HG03342 (cell line): ENCODE measurements around the gene CXCL17.
A peak's percentile ranks its signal among the peaks of the same experiment; 100 is the strongest.

Source experiments
- ATAC-seq: cut with Tn5 transposase; IDR thresholded peaks from one replicate; pipeline ENCODE4 v1.9.1; 2021; ENCODE audit warnings: mild to moderate bottlenecking, moderate library complexity; ENCODE audit not compliant: unreplicated experiment

CXCL17 gene

DNA sequence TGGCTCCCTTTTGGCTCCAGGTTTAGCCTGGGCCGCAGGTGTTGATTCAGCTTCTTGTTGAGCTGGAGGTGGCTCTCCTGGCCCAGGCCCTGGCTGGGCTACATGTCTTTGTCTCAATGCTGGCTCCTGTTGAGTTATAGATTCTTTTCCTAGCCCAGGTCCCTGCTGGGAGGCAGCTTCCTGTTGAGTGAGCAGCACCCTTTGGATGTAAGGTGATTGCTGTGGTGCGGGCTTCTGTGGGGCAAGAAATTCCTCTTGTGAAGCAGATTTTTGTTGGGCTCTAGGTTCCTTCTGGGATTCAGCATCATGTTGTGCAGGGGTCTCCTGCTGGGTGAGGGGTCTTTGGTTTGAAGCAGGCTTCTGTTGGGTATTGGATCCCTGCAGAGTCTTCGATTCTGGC lies 16.1 kb downstream of the CXCL17 start:
- no peak for ATAC-seq

DNA sequence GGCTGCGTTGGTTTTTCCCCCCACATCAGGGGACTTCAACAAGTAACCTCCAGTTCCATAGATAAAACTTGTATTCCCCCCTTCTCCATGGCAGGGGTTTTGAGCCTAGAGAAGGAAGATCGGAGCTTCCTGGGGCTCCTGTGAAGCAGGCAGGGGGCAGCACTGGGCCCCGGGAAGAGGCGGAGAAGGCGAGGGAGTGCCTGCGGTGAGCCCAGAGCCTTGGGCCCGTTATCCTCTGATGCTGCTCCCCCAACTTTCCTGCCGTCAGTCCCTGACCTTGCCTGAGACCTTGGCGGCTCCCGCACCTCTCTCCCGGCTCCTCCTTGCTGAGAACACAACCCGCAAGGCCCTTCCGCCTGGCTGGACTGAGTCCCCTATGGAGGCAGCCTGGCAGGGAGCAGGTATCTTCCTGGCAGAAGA lies 18.0 kb downstream of the CXCL17 start:
- ATAC-seq, result no peak

DNA sequence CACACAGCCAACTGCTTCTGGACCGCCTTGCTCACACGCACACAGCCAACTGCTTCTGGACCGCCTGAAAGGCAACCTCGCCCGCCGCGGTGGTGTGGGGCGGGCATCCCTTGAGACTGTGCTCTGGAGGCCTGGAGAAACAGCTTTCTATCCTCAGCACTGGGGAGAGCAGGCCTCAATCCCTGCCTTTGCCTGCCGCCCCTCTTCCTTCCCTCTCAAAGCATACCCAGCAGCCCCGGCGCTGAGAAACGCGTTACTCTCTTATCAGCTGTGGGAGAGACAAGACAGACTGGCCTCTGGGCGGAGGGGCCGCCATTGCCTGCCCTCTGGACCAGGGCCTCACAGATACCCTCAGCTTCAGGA lies 18.4 kb downstream of the CXCL17 start:
- no peak for ATAC-seq

DNA sequence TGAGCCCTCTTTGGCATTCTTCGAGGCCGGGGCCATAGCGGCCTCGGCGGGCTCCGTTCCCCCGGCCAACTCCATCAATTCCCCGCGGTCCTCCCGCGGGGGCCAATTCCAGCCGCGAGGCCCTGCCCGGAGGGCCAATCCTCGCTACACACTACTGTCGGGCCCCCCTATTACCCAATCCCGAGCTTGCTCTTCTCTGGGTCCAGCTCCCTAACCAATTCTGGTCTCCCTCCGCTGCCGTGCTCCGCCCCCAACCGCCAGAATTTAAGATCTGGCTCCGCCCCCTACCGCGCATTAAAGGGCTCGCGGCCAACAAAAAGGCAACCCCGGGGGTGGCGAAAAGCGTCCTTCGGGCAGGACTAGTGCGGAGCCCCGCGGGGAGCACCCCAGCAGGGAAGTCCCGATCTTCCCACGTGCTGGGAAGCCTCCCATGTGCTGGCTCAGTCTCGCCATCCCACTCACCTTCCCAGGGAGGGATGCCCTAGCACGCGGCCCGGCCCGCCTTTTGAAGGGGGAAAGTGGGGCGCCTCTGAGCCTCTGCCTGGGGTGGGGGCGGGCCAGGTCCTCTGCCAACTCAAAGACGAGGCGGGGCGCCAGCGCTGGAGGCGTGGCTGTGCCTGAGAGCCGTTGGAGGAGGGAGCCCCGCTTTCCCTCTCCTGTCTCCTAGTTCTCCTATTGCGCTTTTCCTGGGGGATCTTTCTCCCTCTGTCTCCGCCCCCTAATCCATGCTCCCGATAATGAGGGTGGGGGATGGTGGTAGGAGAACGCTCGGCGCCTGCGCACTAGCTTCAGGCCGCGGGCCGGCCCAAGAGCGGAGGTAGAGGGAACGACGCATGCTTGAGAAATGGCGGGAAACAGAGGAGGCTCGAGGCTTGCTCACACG lies 19.0 kb downstream of the CXCL17 start:
- ATAC-seq, result peak; percentile 82

DNA sequence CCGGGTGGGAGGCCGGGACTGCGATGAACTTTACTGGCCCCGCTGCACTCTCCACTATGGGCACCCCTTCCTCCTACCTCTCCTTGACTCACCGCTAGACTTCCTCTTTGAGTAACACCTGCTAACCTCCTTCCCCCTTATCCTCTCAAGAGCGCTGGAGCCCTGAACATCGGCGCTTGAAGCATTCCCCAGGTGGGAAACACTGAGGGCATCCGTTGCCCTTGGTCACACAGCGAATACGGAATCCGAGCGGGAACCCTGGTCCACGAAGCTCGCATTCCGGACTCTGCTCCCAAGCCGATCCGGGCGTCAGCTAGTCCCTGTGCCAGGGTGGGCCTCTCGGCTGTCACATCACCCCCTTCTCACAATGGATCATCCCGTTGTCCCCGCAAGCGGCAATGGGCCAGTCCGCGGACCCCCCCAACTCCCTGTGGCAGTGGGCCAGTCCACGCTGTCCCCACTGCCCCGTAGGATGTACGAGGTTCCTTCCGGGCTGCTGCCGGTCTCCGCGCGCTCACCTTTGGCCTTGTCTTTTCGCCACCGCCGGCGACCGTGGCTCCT lies 19.8 kb downstream of the CXCL17 start:
- peak; percentile 36 for ATAC-seq

DNA sequence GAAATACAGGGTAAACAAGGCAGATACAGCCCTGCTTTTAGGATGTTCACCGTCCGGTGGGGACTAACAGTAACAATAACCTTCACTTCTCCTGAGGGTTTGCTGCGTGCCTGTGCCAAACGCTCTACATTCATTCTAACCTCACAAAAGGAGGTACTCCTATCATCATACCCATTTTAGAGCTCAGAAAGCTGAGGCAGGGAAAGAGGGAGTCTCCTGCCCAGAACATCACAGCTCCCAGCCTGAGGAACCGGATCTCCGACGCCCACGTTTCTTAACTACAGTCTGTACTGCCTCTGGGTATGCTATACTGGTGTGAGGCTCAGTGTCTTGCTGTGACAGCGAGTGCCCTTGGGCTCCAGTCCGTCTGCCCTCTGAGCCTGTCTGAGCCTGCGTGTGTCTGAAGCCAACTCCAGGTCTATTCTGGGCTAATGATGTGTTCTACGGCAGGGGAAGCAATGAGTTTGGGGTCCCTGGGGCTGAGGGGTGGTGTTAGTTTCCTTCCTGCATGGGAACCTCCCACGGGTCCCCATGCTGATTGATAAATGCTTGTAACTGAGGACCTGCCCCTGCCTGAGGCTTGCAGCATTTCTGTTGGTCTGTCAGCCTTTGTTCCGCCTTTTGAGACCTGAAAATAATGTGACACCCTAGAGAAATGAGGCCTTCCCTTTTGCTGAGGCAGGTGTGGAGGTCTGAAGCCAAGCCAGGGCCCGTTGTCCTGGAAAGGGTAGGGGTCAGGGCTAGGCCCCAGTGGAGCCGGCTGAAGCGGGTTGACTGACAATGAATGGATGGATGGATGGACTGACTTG lies 20.4 kb downstream of the CXCL17 start:
- ATAC-seq, result peak; percentile 7

DNA sequence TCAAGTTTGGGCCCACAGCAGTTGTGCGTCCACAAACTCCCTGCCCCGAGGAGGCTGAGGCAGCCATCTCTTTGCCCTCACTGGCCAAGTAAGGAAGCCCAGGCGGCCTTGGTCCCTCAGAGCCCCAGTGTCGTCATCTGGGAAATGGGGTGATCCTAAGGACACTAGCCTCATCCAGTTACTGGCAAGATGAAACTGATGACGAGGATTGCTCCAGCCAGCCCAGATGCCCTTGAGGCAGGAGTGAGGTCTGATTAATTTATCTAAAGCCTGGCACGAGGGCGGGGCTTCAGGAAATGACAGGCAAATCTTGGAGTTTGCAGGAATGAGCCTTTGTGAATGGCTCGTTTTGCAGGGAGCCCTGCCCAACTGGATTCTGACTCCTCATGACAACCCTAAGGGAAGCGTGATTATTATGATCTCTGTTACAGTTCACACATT lies 21.1 kb downstream of the CXCL17 start:
- ATAC-seq, result no peak

DNA sequence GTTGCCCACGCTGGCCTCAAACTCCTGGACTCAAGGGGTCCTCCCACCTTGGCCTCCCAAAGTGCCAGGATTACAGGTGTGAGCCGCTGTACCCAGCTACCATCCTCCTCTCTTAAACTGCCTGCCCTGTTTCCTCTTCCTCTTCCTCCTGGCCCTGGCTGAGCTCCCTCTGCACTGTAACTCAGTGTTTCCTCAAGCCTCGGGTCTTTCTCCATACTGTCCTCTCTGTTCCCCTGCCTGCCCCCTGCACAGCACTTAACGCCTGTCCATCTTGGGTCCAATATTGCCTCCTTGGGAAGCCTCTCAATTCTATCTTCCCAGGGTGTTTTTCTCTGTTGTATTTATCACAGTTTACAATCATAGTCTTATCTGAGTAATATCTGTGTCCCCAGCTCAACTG lies 21.6 kb downstream of the CXCL17 start:
- ATAC-seq, result no peak

DNA sequence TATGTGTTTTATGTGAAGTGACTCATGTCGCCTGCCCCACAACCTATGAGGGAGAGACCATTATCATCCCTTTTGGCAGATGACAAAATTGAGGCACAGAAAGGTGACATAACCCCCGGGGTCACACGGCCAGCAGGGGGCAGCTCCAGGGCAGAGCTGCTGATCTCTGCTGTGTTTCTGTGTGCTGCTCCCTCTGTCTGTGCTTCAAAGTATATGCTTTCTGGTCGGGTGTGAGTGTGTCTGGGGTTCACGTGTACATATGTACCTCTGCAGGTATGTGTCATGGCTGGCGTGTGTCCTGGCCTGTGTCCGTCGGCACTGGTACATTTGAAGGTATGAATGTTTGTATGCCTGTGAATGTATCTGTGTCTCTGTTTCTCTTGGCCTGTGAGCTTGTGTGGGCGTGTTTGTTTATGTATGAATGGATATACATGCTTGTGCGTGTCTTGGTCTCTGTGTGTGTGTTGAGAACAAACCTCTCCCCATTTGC lies 22.6 kb downstream of the CXCL17 start:
- no peak for ATAC-seq

DNA sequence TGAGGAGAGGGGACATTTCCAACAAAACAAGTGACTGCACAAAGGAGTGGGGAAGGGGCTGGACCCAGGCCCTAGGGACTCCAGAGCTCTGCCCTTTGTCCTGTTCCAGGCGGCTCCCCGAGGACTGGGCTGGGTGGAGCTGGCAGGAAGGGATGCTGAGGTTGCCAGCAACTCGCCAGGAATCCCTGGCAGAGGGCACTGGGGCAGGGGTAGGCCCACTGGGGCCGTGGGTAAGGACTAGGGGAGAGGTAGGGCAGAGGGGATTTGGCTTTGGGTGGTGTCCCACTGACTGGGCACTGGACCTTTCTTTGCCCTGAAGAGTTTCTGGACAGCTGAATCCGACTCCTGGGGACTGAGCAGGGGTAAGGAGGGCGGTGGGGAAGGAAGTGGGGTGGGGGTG lies 23.4 kb downstream of the CXCL17 start:
- no peak for ATAC-seq

DNA sequence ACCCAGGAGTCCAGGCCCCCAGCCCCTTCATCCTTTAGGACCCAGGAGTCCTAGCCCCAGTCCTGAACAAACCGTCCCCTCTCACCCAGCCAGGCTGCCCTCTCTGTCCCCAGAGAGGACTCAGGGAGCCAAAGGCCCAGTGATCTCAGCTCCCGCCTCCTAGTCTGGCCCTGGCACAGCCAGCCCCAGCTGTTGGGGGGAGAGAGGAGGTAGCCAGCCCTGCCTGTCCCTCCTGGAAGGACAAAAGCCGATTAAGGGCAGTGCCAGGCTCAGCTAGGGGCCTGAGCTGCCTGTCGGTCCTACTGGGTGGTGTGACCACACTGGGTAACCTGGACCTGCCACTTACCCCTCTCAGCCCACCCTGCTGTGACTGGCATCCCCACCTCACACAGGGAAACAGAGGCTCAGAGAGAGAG lies 30.1 kb downstream of the CXCL17 start:
- ATAC-seq, result no peak

DNA sequence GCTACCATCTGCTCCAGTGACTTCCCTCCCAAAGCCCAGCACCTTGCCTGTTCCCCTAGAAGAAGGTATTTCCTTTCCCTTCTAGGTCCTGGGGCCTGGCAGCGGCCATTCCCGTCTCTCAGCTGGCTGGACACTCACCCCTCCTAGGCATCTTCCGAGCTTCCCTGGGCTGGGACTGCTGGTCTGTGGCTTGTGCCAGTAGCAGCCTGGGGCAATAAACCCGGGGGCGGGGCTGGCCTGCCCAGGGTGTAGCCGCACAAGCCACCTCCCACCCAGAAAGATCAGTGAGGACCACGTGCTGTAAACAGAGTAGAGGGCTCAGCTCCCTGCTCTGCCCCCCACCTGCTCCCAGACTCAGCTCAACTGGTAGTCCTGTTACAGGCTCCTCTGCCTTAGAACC lies 30.5 kb downstream of the CXCL17 start:
- no peak for ATAC-seq

DNA sequence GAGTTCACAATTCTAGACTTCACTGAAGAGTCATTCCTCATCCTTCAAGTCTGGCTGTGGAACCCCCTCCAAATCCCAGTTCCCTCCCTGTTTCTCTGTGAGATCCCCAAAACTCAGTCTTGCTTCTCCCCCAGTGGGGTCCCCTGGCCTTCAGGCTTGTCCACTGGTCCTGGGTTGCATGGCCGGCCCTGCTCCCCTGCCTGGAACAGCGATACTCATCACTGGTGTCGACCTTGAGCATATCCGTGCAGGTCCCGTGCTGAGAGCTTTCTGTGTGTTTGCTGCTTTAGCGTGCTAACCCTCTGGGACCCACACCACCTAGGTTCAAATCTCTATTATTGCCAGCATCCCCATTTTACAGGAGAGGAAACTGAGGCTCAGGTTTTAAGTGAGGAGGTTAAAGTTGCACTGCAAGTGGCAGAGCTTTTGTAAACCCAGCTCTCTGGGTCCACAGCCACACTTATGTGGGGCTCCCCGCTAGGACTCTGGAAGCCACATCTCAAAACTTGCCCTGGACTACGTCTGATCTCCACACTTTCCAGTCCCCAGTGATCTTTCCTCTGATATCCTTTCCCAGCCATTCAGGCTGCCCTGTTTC lies 31.1 kb downstream of the CXCL17 start:
- no peak for ATAC-seq

DNA sequence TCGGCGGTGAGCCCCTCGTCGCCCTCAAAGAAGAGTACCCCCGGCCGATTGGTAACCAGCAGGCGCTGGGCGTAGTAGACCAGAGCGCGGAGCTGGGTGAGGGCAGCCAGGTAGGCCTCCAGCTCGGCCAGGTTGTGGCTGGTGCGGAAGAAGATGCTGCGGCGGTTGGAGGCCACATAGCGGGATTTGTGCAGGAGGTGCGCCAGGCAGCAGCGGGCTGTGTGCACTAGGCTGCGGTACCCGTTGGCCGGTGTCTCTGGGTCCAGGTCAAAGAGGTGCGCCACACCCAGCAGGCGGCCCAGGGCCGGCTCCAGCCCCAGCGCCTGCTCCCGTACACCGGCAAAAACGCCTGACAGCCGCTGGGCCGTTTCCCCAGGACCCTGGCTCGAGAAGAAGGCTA lies 32.4 kb downstream of the CXCL17 start:
- no peak for ATAC-seq

DNA sequence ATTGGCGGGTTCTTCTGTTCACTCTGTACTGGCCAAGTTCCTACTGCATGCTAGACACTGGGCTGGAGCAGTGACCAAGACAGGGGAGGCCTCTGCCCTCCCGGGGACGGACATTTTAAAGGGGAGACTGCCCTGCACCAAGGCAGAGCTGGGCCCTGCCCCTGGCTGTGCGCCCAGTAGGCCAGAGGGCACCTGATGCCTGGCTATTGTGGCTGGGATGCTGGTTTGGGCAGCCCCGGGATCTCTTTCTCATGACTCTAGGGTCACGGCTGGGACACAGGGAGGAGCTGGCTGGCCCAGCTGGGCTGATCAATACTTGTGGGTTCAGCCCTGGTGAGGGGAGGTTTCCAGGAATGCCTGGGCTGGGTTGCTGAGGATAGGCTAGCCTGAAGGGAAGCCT lies 33.3 kb downstream of the CXCL17 start:
- no peak for ATAC-seq

DNA sequence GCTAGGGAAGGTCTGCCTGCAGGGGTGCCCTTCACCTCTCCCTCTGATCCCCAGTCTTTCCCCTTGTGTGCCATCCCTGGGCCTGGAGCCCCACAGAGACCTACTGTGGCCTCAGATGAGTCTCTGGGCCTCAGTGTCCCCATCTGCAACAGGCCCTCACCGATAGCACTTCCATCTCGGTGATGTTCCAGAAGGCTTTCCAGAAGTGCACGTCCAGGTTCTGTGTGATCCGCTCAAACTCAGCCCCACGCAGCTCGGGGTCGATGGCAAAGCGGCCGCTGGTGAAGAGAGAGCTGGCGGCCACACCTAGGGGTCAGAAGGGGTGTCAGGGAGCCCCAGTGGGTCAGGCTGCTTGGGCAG lies 35.0 kb downstream of the CXCL17 start:
- no peak for ATAC-seq

DNA sequence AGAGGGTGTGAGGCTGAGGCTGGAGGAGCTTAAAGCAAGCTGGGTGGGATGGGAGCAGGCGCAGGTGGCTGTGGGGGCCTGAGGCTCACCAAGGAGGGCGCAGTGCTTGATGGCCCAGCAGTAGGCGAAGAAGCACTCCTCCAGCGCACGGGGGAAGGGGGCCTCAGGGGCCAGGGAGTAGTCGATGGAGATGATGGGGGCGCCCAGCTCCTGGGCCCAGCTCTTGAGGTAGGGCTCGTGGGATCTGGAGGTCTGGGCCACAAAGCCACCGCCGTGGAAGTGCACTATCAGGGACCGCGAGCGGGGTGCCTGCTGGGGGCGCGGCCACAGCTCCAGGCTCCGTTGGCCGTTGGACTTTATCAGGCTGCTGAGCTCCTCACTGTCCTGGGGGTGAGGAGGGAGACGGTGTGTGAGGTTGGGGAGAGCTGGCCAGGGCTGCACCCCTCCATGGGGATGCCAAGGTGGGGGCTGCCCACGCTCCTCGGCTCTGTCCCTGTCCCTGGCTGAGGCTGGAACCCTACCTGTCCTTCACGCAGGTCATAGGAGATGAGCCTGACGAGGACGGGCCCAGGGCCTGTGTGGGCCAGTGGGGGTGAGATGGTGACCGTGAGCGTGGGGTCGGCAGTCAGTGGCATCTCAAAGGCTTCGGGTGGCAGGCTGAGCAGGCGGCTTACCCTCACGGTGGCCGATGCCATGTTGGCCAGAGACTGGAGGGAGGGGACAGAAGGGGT lies 35.5 kb downstream of the CXCL17 start:
- no peak for ATAC-seq

DNA sequence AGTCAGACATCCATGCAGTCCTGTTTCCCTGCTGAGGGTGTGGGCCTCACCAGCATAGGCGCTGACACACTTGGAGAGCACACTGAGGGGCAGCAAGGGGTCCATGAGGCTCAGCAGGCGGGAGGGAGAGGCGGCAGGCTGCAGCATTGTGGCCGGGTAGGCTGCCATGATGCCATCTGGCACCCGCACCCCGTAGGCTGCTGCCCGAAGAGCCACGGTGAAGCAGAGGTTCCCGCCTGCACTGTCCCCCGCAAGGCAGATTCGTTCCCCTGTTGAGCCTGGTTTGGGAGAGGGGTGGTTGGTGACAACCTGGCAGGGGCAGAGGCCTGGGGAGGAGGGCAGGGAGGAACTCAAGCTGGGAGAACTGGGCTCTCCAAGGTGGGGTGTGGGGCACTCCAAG lies 36.6 kb downstream of the CXCL17 start:
- ATAC-seq, result no peak

DNA sequence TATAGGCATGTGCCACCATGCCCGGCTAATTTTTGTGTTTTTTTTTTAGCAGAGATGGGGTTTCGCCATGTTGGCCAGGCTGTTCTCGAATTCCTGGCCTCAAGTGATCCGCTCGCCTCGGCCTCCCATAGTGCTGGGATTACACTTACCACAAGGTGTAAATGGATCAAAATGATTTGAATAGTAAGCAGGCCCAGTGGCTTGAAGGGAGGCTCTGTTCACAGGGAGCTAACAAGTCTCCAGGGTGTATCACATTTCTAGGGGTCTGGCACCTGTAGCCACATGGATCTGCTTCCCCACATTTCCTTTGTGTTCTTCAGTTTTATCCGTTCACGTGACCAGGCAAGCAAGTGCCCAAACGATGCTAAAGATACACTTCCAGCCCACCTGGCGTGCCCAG lies 39.2 kb downstream of the CXCL17 start:
- no peak for ATAC-seq

DNA sequence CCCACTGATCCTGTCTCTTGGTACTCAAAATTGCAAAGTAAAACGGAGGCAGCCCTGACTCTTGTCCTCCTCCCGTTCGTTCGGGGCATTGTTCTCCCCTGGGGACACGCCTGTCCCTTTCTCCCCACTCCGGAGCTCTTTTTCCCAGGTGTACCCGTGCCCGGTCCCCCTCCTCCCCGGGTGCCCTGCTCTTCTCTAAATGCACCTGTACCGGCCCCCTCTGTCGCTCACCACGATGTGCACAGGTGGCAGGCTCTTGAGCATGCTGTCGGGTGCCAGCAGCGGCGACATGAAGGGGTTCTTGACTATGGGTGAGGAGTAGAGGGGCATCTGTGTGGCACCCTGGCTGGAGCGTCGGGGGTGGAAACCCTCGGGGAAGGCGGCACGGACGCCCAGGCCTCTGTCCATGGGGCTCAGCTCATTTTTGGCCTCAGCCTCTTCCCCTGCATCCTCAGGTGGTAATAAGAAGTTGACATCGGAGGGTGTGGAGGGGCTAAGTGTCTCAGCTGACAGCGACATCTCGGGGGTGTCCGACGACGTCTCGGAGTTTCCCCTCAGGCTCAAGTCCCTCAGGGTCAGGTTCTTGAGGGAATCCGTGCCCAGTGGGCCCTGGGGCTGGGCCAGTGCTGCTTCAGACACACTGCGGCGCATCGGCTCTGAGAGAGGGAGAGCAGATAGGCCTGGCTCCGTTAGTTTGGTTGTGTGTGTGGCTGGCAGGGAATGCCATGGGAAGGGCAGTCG lies 40.2 kb downstream of the CXCL17 start:
- no peak for ATAC-seq
